Superior temporal gyrus (tissue), 1 donor: ENCODE data around the gene AP4S1.
"Not testable (repeated sequence)": the region's sequence is repeated elsewhere in the genome, so short reads cannot be mapped to it uniquely, and the experiment has no call there.

ENCODE experiments used
- DNase-seq: peaks from one replicate; pipeline ENCODE4 v3.0.0-alpha.2; 2016; ENCODE audit errors: extremely low spot score

Gene AP4S1

DNA sequence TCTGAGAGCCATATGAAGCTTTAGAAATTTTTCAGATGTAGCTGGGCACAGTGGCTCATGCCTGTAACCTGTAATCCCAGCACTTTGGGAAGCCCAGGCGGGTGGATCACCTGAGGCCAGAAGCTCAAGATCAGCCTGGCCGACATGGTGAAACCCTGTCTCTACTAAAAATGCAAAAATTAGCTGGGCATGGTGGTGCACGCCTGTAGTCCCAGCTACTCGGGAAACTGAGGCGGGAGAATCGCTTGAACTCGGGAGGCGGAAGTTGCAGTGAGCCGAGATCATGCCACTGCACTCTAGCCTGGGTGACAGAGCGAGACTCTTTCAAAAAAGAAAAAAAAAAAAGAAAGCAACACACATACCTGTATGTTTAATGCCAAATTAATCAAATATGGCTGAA, 17.4 kb downstream of the AP4S1 start:
- not testable (repeated sequence) for DNase-seq

DNA sequence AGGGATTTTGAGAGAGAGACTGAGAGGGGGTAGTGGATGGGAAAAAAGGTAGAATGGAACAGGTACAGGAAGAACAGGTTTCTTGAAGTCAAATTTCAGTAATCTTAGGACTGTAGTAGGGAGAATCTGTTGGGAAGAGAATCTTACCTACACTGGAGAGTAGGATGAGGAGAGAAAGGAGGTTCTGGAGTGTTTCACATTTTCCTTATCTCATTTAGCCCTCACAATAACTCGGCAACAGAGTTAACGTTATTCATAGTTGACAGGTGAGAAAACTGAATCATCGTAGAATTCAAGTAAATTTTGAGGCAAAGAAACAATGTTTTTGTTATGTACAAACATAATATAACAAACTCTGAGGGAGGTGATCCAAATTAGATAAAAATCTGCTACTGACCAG, 17.9 kb downstream of the AP4S1 start:
- no peak for DNase-seq

DNA sequence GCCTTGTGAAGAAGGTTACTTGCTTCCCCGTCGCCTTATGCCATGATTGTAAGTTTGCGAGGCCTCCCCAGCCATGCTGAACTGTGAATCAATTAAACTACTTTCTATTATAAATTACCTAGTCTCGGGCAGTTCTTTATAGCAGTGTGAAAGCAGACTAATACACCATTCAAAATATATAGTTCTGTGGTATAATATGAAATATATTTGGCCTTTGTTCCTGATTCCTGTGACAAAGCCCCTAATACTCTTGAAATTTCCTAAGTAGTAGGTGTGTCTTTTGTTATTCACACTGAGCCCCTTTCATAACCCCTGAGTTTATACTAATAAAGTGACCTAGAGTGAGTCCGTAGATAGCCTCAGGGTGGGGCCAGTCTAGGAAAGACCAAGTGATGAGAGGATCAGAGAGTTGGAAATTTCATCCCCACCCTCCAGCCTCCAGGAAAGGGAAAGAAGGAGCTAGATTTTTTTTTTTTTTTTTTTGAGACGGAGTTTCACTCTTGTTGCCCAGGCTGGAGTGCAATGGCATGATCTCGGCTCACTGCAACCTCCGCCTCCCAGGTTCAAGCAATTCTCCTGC, 20.1 kb downstream of the AP4S1 start:
- no peak for DNase-seq

DNA sequence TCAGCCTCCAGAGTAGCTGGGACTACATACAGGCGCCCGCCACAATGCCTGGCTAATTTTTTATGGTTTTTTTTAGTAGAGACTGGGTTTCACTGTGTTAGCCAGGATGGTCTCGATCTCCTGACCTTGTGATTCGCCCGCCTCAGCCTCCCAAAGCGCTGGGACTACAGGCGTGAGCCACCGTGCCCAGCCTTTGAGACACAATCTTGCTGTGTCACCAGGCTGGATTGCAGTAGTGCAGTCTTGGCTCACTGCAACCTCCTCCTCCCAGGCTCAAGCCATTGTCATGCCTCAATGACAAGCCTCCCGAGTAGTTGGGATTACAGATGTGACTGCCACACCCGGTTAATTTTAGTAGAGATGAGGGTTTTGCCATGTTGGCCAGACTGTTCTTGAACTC, 22.1 kb downstream of the AP4S1 start:
- no peak for DNase-seq

DNA sequence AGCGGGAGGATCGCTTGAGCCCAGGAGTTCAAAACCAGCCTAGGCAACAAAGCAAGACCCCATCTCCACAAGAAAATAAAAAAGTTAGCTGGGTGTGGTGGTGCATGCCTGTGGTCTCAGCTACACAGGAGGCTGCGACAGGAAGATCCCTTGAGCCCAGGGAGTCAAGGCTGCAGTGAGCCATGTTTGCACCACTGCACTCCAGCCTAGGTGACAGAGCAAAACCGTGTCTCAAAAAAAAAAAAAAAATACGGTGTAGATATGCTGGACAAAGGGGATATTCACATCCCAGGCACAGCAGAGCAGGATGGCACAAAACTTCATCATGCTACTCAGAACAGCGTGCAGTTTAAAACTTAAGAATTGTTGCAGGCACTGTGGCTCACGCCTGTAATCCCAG, 25.6 kb downstream of the AP4S1 start:
- no peak for DNase-seq

DNA sequence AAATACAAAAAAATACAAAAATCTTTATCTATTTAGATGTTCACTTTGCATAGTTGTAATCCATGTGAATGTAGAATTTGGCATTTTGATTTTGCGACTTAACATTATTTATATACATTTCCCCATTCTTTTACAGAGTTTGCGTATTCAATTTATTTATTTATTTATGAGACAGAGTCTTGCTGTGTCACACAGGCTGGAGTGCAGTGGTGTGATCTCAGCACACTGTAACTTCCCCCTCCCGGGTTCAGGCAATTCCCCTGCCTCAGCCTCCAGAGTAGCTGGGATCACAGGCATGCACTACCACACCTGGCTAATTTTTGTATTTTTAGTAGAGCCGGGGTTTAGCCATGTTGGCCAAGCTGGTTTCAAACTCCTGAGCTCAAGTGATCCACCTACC, 26.1 kb downstream of the AP4S1 start:
- no peak for DNase-seq

DNA sequence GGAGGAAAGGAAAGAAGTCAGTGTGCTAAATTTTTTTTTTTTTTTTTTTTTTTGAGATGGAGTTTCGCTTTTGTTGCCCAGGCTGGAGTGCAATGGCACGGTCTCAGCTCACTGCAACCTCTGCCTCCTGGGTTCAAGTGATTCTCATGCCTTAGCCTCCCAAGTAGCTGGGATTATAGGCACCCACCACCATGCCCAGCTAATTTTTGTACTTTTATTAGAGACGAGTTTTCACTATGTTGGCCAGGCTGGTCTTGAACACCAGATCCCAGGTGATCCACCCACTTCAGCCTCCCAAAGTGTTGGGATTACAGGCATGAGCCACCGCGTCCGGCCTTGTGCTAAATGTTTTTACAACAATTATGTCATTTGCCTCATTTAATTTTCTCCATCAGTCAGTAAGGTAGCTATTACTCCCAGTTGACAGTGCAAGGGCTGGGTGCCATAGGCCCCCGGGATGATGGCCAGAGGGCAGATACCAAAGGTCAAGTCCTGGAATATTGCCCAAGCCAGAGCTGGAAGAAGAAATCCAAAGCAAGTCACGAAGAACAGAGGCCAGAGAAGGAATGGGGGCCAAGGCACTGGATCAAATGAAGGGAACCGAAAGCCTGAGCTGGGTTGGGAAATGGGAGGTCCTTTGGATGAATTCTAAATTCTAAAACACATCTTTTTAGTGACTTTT, 27.6 kb downstream of the AP4S1 start:
- DNase-seq, result not testable (repeated sequence)

DNA sequence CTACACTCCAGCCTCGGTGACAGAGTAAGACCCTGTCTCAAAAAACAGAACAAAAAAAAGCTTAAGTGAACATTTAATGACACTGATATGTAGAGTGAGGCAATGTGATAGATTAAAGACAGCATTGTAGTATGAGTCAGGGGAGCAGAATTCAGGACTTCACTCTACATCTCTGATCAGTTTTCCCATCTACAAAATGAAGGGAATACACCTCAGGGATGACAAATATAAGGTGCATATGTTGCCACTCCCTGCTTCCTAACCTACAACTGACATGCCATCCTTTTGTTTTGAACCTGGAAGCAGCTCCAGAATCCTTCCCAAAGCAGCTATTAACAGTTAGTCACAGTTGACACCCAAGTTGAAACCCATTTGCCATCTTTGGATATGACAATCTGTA, 31.6 kb downstream of the AP4S1 start:
- DNase-seq, result no peak

DNA sequence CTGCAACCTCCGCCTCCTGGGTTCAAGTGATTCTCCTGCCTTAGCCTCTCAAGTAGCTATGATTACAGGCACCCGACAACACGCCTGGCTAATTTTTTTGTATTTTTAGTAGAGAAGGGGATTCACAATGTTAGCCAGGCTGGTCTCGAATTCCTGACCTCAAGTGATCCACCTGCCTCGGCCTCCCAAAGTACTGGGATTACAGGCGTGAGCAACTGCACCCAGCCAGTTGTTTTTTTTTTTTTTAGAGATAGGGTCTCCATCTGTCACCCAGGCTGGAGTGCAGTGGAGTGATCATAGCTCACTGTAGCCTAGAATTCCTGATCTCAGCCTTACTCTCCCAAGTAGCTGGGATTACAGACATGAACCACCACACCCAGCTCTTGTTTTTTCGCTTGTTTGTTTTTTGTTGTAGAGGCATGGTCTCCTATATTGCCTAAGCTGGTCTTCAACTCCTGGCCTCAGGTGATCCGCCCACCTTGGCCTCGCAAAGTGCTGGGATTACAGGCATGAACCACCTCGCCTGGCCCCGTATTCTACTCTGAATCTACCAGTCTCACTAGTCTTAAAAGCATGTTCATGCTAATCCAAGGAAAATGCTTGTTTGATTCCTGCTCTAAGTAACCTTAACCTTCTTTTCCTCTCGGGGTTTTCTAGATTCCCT, 32.4 kb downstream of the AP4S1 start:
- DNase-seq, result no peak

DNA sequence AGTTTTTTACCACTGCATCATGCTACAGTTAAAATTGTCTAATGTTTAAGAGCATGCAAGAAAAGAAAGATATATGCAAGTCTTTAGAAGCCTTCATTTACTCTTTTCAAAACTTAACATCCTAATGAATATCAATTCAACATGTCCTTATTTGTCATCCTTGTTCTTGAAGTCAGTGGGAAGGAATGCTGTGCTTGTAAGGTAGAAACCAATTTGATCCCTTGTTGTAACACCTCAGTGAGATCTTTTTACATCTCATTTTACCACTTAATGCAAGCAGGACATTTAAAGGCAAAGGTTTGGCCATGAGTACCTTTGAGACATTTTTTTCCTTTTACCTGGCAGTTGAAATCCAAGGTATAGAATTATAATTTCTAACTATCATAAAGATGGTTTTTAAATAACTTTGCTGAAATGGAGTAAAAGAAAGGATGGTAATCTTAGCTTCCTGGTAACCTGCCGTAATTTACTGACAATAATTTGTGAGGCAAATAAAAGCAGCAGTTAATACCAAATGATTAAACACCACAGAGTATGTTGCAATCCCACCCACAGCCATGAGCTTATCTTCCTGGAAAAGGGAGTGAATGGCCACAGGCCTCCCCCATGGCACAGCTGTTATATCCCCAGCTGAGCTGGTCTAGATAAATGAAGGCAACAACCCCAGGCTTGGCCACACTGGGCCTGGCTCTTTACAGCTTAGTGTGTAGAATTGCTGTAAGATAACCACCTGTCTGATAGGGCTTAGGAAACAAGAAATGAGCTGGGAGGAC, 33.9 kb downstream of the AP4S1 start:
- no peak for DNase-seq

DNA sequence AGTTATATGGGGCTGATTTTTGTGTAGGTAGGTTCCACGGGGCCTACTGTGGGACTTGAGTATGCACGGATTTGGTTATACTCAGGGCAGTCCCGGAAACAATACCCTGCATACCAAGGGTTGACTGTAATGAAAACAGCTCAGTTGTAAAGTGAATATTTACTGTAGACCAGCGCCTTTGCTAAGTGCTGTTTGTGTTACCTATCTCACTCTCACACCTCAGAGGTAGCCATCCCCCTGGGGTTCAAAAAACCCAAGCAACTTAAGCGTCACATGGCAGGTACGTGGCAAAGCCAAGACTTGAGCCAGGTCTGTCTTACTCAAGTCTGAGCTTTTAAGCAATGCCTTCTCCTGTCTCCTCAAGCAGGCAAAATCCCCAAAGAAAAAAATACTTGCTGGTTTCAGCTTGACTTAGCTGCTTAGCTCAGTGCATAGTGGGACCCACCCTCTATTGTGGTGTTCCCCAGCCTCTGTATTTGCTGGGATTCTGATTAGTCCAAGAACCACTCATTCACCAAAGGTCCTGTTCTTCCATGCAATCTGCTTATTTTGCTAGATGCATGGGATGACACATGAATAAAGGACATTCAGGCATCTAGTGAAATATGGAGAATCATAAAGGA, 34.9 kb downstream of the AP4S1 start:
- no peak for DNase-seq

DNA sequence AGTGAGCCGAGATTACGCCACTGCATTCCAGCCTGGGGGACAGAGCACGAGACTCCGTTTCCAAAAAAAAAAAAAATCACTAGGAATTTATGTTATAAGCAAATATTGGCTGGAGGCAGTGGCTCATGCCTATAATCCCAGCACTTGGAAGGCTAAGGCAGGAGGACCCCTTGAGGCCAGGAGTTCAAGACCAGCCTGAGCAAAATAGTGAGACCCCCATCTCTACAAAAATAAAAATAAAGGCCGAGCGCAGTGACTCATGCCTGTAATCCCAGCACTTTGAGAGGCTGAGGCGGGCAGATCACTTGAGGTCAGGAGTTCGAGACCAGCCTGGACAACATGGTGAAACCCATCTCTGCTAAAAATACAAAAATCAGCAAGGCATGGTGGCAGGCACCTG, 37.5 kb downstream of the AP4S1 start:
- DNase-seq, result not testable (repeated sequence)

DNA sequence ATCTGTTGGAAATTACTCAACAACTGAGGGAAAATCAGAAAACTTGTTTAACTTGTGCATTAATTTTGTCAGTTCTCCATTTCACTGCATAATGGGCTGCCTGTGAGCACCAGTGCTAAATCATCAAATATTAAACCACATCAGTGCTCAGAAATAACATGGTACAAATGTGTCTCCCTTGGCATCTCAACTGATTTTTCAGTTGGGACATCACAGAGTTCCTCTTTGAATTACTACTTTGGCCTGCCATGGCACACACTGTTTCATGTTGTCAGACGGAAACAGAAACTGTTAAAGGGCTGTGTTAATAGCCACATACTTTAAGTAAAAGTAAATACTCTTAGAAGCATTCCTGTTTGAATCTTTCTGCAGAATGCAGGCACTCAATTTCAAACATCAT, 42.8 kb downstream of the AP4S1 start:
- no peak for DNase-seq

DNA sequence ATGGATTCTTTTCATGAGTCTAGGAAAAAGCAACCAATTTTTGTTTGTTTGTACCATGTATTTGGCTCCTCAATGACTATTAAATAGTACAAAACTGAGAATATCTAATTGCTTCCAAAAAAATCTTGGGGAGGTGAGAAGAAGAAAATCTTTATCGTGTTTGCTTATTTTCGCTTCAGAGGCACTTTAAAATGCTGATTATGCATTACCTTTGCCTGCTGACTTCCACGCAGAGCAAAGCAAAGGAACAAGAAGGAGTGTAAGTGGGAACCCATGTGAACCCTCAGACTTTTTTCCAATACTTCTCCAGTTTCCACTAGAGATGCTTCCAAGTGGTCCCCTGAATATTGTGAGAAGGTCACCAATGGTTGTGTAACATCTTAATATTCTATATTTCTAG, 43.9 kb downstream of the AP4S1 start:
- DNase-seq, result no peak

DNA sequence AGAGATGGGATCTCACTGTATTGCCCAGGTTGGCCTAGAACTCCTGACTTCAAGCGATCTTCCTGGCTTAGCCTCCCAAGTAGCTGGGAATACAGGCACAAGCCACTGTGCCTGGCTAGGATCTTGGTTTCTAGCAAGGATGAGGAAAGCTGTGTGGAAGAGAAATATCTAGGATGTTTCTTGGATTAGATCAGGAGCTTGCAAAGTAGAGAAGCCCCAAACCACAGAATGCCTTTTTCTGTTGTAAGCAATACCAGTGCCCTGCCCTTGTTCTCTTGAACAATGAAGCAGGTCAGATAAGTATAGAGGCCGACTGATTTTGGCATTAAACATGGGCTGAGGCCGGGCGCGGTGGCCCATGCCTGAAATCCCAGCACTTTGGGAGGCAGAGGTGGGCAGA, 45.0 kb downstream of the AP4S1 start:
- DNase-seq, result no peak

DNA sequence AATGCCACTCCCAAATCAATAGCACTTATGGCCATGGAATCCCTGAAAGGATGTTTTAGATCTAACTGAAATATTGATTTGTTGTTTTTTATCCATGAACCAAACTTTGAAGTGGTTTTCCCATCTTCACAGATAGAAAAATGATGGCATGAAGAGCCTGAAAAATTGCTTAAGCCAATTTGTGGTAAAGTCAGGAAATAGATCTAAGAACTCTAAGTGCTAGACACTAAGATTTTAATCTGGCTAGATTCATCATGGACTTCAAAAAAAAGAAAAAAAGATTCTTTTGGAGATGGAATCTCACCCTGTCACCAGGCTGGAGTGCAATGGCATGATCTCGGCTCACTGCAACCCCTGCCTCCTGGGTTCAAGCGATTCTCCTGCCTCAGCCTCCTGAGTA, 45.7 kb downstream of the AP4S1 start:
- DNase-seq, result no peak

DNA sequence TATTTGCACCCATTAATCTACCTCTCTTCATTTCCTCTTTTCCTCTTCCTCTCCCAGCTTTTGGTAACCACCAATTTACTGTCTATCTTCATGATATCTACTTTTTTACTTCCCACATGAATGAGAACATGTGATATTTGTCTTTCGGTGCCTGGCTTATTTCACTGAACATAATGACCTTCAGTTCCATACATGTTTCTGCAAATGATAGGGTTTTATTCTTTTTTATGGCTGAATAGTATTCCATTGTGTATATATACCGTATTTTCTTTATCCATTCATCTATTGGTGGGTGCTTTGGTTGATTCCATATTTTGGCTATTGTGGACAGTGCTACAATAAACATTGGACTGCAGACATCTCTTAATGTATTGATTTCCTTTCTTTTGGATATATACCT, 49.7 kb downstream of the AP4S1 start:
- no peak for DNase-seq

DNA sequence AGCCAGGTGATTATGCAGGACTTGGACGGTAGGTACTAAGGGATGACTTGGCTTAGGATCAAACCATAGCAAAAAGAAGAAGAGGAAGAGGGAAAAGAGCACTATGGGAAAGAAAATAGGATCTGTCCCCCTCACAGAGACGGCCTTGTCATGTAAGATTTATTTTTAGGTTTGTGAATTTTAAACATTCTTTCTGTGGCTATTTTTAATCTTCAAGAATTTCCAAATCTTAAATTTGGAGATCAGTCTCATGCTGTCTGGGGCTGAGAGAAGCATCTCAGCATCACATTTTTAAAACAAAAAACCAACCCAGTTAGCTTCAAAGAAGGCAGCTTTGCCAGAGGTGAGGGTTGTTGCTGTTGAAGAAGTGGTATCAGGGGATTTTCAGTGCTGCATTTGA, 53.3 kb downstream of the AP4S1 start:
- no peak for DNase-seq

DNA sequence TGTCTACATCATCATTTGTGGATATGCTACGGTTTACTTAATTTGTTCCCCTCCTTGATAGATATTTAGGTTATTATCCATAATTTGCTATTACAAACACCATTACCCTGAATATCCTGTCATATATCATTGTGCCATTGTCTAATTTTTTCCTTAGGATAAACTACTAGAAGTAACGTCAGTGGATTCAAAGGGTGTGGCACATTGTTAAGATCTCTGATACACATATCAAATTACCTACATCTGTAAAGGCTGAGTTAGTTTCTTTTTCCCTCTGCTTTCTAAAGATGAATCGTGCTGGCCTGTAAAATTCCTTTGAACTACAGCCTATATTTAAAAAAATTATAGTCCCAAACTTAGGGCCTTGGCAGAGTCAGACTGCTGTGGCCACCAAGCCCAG, 54.6 kb downstream of the AP4S1 start:
- DNase-seq, result no peak

DNA sequence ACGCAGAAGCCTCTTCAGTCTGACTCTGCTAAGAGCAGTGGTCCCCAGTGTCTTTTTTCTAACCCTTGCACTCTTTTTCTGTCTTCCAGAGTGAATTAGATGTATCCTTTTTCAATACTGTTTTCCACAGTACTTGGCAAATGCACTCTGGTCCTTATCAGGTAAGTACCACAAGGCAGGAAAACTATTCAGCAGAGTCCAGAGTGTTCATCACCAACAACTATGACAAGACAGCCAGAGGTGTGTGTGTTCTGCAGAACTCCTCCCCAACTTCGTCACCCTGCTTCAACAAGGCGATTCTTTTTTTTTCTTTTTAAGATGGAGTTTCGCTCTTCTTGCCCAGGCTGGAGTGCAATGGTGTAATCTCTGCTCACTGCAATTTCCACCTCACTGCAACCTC, 55.0 kb downstream of the AP4S1 start:
- no peak for DNase-seq

DNA sequence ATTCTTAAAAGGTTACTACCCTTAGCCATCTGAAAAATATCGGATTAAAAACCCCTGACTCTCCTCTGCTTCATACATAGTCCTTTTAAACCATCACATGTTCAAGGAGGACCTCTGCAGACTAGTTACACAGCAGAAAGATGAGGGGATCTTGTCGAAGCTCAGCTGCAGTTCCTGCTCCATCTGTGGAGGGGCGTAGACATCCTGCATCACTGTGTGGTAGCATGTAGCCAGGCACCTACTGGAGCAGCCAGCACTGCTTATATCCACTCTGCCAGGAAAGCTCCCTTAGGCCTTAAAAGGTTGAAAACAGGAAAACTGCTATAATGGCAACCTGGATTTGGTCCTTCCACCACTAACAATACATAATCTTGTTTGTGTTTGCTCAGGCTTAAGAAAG, 58.3 kb downstream of the AP4S1 start:
- no peak for DNase-seq

DNA sequence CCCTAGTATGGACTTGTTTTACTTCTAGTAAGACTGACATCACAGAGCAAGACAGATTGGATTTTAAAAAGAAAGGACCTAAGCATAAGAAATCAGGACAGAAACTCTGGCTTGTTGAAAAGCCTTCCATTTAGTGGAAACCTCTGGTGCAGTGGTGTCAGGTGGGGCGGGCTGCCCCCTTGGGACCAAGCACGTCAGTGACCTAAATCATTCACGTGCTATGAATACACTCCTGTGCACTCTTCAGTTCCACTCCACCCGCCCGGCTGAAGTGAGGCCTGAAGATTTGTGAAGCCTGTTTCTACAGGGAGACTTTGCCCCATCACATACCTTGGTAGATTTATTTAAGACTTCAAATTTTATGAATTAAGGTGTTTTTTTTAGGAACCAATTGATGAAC, 58.9 kb downstream of the AP4S1 start:
- no peak for DNase-seq
